AG04449 (cell line): ENCODE data around the gene ANKRD10.

Experiments
- CTCF ChIA-PET: fragments of 350-600 bp; formaldehyde crosslinking; extraction: SDS; loops from one replicate; lab custom pipeline; 2021; ENCODE audit warnings: antibody characterized with exemption; lab: Yijun Ruan, JAX
- POLR2A ChIA-PET: fragments of 400-600, 350-600 bp; formaldehyde crosslinking; extraction: SDS; loops from one replicate; lab custom pipeline; 2020; ENCODE audit warnings: antibody characterized with exemption, inconsistent platforms; lab: Yijun Ruan, JAX
- DNase-seq: peaks from one replicate; pipeline ENCODE4 v3.0.0-alpha.2; 2010; ENCODE audit warnings: low read depth, low spot score
- H3K4me3 ChIP-seq: 2 replicates; pipeline ENCODE4 v1.5.1; 2011; ENCODE audit warnings: low read depth, mild to moderate bottlenecking, control low read depth, low read length
- TF ChIP-seq, protein P1 (sequence below): IDR thresholded peaks from one replicate; pipeline ENCODE4 v1.5.1; 2011; ENCODE audit warnings: mild to moderate bottlenecking, moderate library complexity, low read length, control low read depth, inconsistent platforms; ENCODE audit not compliant: insufficient read depth; ENCODE audit errors: missing control alignments

ANKRD10 gene

DNA sequence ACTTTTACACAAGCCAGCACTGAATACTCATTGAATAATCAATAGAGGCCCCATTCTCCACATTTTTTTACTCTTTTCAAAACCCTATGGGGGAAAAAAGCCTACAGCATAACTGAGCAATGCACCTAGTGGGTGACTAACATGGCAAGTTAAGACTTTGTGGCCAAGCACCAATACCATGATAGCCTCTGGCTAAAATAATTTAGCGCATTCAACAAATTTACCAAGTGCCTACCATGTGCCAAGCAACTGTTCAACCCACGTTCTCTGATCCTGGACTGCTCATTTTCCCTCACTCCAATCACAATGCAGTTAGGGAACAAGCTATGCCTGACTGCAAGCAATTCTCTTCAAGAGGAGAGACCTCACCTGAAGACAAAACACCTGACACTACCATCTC lies 3.0 kb downstream of the ANKRD10 start:
- CTCF ChIA-PET, result interaction anchor here (0.6 kb wide), 1 partner anchor 9 kb away, joined by 3 read pairs; no protein-coding TSS in a partner anchor
- no peak for DNase-seq
- TF ChIP-seq, protein P1, sequence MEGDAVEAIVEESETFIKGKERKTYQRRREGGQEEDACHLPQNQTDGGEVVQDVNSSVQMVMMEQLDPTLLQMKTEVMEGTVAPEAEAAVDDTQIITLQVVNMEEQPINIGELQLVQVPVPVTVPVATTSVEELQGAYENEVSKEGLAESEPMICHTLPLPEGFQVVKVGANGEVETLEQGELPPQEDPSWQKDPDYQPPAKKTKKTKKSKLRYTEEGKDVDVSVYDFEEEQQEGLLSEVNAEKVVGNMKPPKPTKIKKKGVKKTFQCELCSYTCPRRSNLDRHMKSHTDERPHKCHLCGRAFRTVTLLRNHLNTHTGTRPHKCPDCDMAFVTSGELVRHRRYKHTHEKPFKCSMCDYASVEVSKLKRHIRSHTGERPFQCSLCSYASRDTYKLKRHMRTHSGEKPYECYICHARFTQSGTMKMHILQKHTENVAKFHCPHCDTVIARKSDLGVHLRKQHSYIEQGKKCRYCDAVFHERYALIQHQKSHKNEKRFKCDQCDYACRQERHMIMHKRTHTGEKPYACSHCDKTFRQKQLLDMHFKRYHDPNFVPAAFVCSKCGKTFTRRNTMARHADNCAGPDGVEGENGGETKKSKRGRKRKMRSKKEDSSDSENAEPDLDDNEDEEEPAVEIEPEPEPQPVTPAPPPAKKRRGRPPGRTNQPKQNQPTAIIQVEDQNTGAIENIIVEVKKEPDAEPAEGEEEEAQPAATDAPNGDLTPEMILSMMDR, result no peak
- no peak overlapping the region for H3K4me3 ChIP-seq
- POLR2A ChIA-PET, result interaction anchor here (2.5 kb wide), 1 partner anchor 196 kb away, joined by 14 read pairs; no protein-coding TSS in a partner anchor

DNA sequence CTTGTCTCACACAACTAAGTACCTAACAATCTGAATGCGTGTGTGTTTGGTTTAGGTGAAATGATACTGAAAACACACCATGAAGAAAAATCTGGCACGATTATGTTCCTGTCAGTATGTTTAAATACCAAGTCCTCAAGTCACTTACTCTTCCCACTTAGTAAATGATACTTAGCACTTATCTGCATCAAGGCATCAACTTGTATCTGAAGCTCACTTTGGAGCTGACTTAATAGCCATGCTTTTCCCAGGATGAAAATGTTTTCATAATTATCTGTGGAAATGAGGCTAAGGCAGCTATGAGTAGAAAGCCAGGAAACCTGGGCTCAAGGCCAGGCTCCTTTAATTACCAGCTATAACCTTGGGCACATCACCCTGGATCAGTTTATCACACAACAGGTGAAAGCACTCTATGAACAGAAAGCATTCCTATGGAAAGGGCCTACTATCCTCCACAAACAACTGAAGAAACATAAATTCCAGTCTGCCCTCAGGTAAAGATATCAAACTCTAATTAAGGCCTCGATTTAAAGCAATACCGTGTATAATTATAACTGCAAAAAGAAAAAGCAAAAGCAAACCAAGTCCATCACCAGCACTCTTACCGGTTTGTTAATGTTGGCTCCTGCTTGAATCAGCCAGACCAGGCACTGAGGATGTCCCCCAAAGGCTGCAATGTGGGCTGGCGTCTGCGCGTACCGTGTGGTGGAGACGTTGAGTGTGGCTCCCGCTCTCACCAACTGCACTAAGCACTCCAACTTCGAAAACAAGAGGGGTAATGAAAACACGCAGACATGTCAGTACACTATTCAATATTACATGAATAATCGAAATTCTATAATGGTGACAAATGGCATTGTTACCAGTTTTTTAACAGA lies 4.6 kb downstream of the ANKRD10 start:
- CTCF ChIA-PET, result no interaction called here

DNA sequence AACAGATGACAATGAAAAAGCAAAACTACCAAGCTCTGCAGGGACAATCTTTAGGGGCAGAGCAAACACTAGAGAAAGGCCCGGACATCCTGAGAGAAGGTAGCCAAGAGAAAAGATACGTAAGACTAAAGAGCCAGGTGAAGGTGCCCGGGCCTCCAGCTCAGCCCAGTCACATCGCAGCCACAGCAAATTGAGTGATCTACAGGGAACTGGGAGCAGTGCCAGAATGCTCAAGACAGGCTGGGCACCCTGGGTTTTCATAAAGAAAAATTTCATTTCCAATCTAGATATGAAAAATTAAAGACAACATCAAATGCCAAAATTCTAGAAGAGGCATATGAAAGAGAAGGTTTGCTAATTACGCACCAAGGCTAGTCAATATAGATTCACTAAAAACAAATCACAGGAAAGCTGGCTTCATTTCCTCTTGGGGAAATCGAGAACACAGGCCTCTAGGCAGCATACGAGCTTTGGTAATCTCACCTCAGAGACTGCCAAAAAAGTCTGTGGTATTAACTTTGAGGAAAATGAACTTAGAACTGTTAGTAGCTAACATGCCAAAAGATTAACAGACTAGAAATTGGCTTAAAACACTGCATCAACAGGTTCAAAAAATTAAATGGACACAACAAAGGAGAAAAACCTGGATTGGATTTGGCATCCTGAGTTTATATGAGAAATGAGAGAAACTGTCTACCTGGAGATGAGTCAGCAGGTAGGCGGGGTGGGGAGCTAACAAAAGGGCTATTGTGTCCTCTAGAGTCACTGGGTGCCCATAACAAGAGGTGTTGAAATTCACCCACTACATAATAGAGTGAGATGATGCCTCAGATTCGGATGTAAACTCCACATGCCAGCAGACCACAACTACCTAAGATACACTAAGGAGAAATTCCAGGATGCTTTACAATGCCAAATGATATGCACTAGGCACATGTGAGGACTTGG lies 6.6 kb downstream of the ANKRD10 start:
- TF ChIP-seq, protein P1, result no peak
- CTCF ChIA-PET, result interaction anchor here (1.2 kb wide), 2 partner anchors 160 to 263 kb away, joined by 3 to 4 read pairs; no protein-coding TSS in a partner anchor
- no peak for DNase-seq
- H3K4me3 ChIP-seq, result no peak overlapping the region
- POLR2A ChIA-PET, result no interaction called here

More for the DNA sequence above, 4.6 kb downstream of the ANKRD10 start:
- no peak overlapping the region for H3K4me3 ChIP-seq
- POLR2A ChIA-PET, result no interaction called here
- no peak for DNase-seq
- TF ChIP-seq, protein P1, result no peak

DNA sequence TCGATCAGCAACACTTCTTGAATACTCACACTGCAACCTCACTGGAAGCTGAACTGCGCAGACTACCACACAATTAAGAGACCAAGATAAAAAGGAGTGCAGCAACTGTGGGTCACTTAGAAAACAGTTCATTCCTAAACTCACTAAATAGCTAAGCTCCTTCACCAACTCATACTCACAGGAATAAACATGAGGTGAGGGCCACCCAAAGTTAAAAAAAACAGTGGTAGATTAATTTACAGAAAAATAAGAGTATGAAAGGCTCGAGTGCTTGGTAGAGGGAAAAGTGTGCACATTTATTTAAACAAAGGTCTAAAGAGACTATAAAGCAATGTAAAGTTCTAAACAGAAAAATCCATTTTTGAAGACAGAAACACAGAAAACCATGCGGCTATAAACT lies 7.6 kb downstream of the ANKRD10 start:
- DNase-seq, result no peak
- ChIA-PET POLR2A (no interaction called here), CTCF (no interaction called here)
- H3K4me3 ChIP-seq, result no peak overlapping the region
- TF ChIP-seq, protein P1, result no peak

DNA sequence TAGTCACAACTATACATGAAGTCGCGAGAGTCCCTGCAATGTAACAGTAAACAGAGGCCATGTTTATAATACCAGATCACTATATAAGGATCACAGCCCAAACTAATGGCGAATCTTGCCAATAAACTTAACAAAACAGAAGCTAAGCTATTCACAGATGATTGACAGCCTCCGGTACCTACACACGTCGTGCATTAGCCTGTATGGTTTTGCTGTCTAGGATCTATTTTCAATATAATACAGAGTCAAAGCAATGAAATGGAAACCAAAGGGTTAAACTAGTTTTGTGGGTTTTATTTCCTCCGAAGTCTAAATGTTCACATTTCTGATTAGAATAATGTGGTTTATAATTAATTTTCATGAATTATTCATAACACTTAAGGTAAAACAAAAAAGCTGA lies 10.1 kb downstream of the ANKRD10 start:
- ChIA-PET CTCF (interaction anchor here (0.8 to 5.2 kb wide), 5 partner anchors 9 to 163 kb away, joined by 3 to 43 read pairs (median 4); partner anchors contain the start of gene ANKRD10), POLR2A (no interaction called here)
- DNase-seq, result no peak
- TF ChIP-seq, protein P1, result no peak
- no peak overlapping the region for H3K4me3 ChIP-seq
